IMR-90 (cell line): ENCODE results near the gene PDLIM4. TPM values are rescaled to one million over a fixed set of nuclear protein-coding genes. Genes with fewer than 3 reads are reported as not detected.

Experiments
- ATAC-seq: fragments of 200-7000 bp; cut with Tn5 transposase; 2 replicates; pipeline ENCODE4 v1.9.1; 2020; ENCODE audit warnings: low read depth, mild to moderate bottlenecking, moderate library complexity
- BruUV-seq: library from RNA; stranded (reverse); fragments of 400-500 nt; replicated peaks from 2 replicates; lab custom pipeline; 2021; lab: Mats Ljungman, UMichigan
- CTCF ChIA-PET: fragments of 300-600 bp; formaldehyde crosslinking; extraction: SDS; loops from one replicate; lab custom pipeline; 2021; ENCODE audit warnings: antibody characterized with exemption; lab: Yijun Ruan, JAX
- POLR2A ChIA-PET: fragments of 300-600 bp; sonication (Branson Sonifier 250); formaldehyde crosslinking; loops from one replicate; lab custom pipeline; 2022; ENCODE audit warnings: antibody characterized with exemption; ENCODE audit not compliant: unreplicated experiment; lab: Charles Lee
- DNase-seq: peaks from one replicate; pipeline ENCODE4 v3.0.0; 2013
- H2AFZ ChIP-seq: replicated peaks from 2 replicates; pipeline ENCODE3; 2013; ENCODE audit warnings: low read length, mild to moderate bottlenecking; ENCODE audit not compliant: poor library complexity
- H2AK5ac ChIP-seq: 2 replicates; pipeline ENCODE4 v1.6.1; 2013; ENCODE audit warnings: low read depth, low read length, inconsistent platforms
- H2AK9ac ChIP-seq: replicated peaks from 2 replicates; pipeline ENCODE3; 2013; ENCODE audit warnings: mild to moderate bottlenecking, low read depth, low read length, moderate library complexity; ENCODE audit not compliant: poor library complexity
- H2BK120ac ChIP-seq: 2 replicates; pipeline ENCODE4 v1.6.1; 2013; ENCODE audit warnings: low read depth, low read length, inconsistent platforms
- H2BK15ac ChIP-seq: 3 replicates; pipeline ENCODE4 v1.6.1; 2013; ENCODE audit warnings: low read depth, low read length, inconsistent platforms
- H2BK20ac ChIP-seq: 2 replicates; pipeline ENCODE4 v1.6.1; 2013; ENCODE audit warnings: low read depth, mild to moderate bottlenecking, inconsistent platforms, low read length, moderate library complexity
- H2BK5ac ChIP-seq: 2 replicates; pipeline ENCODE4 v1.6.1; 2013; ENCODE audit warnings: mild to moderate bottlenecking, low read depth, low read length, inconsistent platforms; ENCODE audit not compliant: poor library complexity, severe bottlenecking
- H3K14ac ChIP-seq: replicated peaks from 2 replicates; pipeline ENCODE4 v1.6.1; 2013; ENCODE audit warnings: low read depth, low read length, inconsistent platforms
- H3K18ac ChIP-seq: 2 replicates; pipeline ENCODE4 v1.6.1; 2013; ENCODE audit warnings: low read depth, low read length, control low read depth
- H3K23ac ChIP-seq: 2 replicates; pipeline ENCODE4 v1.6.1; 2013; ENCODE audit warnings: low read depth, low read length, inconsistent platforms
- H3K27ac ChIP-seq: 2 replicates; pipeline ENCODE4 v1.5.1; 2013; ENCODE audit warnings: mild to moderate bottlenecking, control low read depth, low read length; ENCODE audit not compliant: insufficient read depth
- H3K27me3 ChIP-seq: 2 replicates; pipeline ENCODE4 v1.6.1; 2013; ENCODE audit warnings: low read length; ENCODE audit not compliant: control insufficient read depth, insufficient read depth
- H3K36me3 ChIP-seq: 2 replicates; pipeline ENCODE4 v1.6.1; 2013; ENCODE audit warnings: low read length, mixed read lengths; ENCODE audit not compliant: control insufficient read depth, insufficient read depth
- H3K4ac ChIP-seq: 2 replicates; pipeline ENCODE4 v1.6.1; 2013; ENCODE audit warnings: low read depth, low read length, inconsistent platforms
- H3K4me1 ChIP-seq: 2 replicates; pipeline ENCODE4 v1.6.1; 2013; ENCODE audit warnings: low read length, mixed read lengths; ENCODE audit not compliant: control insufficient read depth, insufficient read depth
- H3K4me2 ChIP-seq: 2 replicates; pipeline ENCODE4 v1.6.1; 2013; ENCODE audit warnings: low read depth, mild to moderate bottlenecking, control low read depth, low read length, moderate library complexity
- H3K4me3 ChIP-seq: 2 replicates; pipeline ENCODE4 v1.5.1; 2013; ENCODE audit warnings: low read depth, mild to moderate bottlenecking, control low read depth, low read length, moderate library complexity; ENCODE audit not compliant: insufficient read depth
- H3K56ac ChIP-seq: 2 replicates; pipeline ENCODE4 v1.6.1; 2013; ENCODE audit warnings: low read length, inconsistent platforms; ENCODE audit not compliant: insufficient read depth; ENCODE audit errors: extremely low read depth
- H3K79me1 ChIP-seq, 2 experiments: 2 replicates each; pipeline ENCODE4 v1.6.1; 2013; ENCODE audit warnings: low read length in 2 of 2, inconsistent platforms in 1 of 2, low read depth in 1 of 2
- H3K9ac ChIP-seq: 2 replicates; pipeline ENCODE4 v1.6.1; 2013; ENCODE audit warnings: low read depth, low read length, control low read depth
- H3K9me1 ChIP-seq: 2 replicates; pipeline ENCODE4 v1.6.1; 2013; ENCODE audit warnings: low read length, inconsistent platforms; ENCODE audit not compliant: insufficient read depth
- H3K9me3 ChIP-seq: 2 replicates; pipeline ENCODE4 v1.6.1; 2013; ENCODE audit warnings: low read length; ENCODE audit not compliant: control insufficient read depth, insufficient read depth
- H4K20me1 ChIP-seq: 2 replicates; pipeline ENCODE4 v1.6.1; 2013; ENCODE audit warnings: low read length, inconsistent platforms; ENCODE audit not compliant: insufficient read depth
- H4K5ac ChIP-seq: 2 replicates; pipeline ENCODE4 v1.6.1; 2013; ENCODE audit warnings: mild to moderate bottlenecking, low read depth, low read length, control low read depth
- H4K8ac ChIP-seq, 2 experiments: 2 replicates each; pipeline ENCODE4 v1.6.1; 2013; ENCODE audit warnings: low read depth in 2 of 2, low read length in 2 of 2, control low read depth in 1 of 2, inconsistent platforms in 1 of 2
- H4K91ac ChIP-seq: 2 replicates; pipeline ENCODE4 v1.6.1; 2013; ENCODE audit warnings: low read depth, low read length, inconsistent platforms; ENCODE audit not compliant: insufficient read depth
- BHLHE40 ChIP-seq: fragments of 150-350 bp; IDR thresholded peaks from 2 replicates; pipeline ENCODE4 v1.6.1; 2016; ENCODE audit warnings: mild to moderate bottlenecking, low read depth, low read length
- MAFK ChIP-seq: IDR thresholded peaks from 2 replicates; pipeline ENCODE4 v1.6.1; 2012; ENCODE audit warnings: low read depth, low read length, improper control_type of control experiment
- MXI1 ChIP-seq: IDR thresholded peaks from 2 replicates; pipeline ENCODE4 v1.6.1; 2012; ENCODE audit warnings: low read depth, mild to moderate bottlenecking, low read length, moderate library complexity, borderline replicate concordance
- RAD21 ChIP-seq: IDR thresholded peaks from 2 replicates; pipeline ENCODE4 v1.6.1; 2012; ENCODE audit warnings: low read length, improper control_type of control experiment
- RCOR1 ChIP-seq: IDR thresholded peaks from 2 replicates; pipeline ENCODE4 v1.6.1; 2012; ENCODE audit warnings: mild to moderate bottlenecking, low read length, improper control_type of control experiment; ENCODE audit not compliant: insufficient replicate concordance
- RFX5 ChIP-seq: IDR thresholded peaks from 2 replicates; pipeline ENCODE4 v1.8.0; 2012; ENCODE audit warnings: low read depth, mild to moderate bottlenecking, low read length, moderate library complexity
- dilution Hi-C: fragments of 300-500 bp; cut with HindIII; formaldehyde crosslinking; loops from one replicate; pipeline ENCODE4 v1.14.3; 2018; ENCODE audit warnings: low sequenced_read_pairs; ENCODE audit not compliant: unreplicated experiment
- in situ Hi-C: fragments of 300-500 bp; cut with MboI; formaldehyde crosslinking; loops from 3 replicates; pipeline ENCODE4 v1.14.3; 2019; ENCODE audit warnings: low sequenced_read_pairs, inconsistent platforms, mixed read lengths
- intact Hi-C: fragments of 100-400 bp; cut with micrococcal nuclease; formaldehyde crosslinking; loops from 2 replicates; pipeline ENCODE4 v1.10.0; 2022
- polyA plus RNA-seq, 3 experiments: library from polyadenylated mRNA; depleted of rRNA; stranded (reverse); fragments of >200 nt; gene quantifications; 2 replicates each; pipeline ENCODE4 v1.2.3, GENCODE V29; 2012; ENCODE audit warnings: low replicate concordance in 1 of 3
- total RNA-seq: library from RNA; depleted of rRNA; stranded (reverse); fragments of >200 nt; gene quantifications from 2 replicates; pipeline ENCODE4 v1.2.3, GENCODE V29; 2012
- TF ChIP-seq, protein P1 (sequence below): fragments of 150-350 bp; IDR thresholded peaks from 2 replicates; pipeline ENCODE4 v1.6.1; 2017; ENCODE audit warnings: mild to moderate bottlenecking, antibody characterized with exemption, low read length, low read depth

The PDLIM4 gene
- total and polyA plus RNA-seq, 2 of the 4 experiments (the other 2 are of a cell fraction) = 61.1 to 214 TPM

DNA sequence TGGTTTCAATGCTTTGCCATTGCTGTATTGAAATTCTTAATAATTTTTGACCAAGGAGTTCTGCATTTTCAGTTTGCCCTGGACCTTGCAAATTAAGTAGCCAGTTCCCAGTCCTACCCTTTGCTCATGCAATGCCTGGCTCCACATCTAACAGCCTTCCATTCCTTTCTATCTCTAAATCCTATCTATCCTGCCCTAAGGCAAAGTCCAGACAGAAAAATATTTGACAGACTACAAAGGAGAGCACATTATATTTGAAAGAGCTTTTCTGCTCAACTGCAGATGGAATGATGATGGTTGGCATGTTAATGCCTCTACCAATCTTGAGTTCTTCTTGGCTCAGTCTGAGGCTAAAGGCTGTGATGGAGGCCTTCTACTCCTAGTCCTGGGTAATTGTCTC is 52.2 kb downstream of the PDLIM4 start:
- TF ChIP-seq RFX5 = no peak
- TF ChIP-seq RCOR1 = no peak
- TF ChIP-seq, protein P1, sequence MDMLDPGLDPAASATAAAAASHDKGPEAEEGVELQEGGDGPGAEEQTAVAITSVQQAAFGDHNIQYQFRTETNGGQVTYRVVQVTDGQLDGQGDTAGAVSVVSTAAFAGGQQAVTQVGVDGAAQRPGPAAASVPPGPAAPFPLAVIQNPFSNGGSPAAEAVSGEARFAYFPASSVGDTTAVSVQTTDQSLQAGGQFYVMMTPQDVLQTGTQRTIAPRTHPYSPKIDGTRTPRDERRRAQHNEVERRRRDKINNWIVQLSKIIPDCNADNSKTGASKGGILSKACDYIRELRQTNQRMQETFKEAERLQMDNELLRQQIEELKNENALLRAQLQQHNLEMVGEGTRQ = no peak
- no peak for TF ChIP-seq RAD21
- TF ChIP-seq MXI1 = no peak
- no peak for TF ChIP-seq MAFK
- no peak for TF ChIP-seq BHLHE40
- Histone ChIP-seq H3K27ac (no peak overlapping the region), H4K5ac (no peak overlapping the region), H2AK9ac (no peak overlapping the region), H3K9ac (no peak overlapping the region), H3K18ac (no peak overlapping the region), H2BK5ac (no peak overlapping the region), H3K9me1 (peaks cover 2% of the 10 kb centered on the region; the same call in 1 of the 2 replicates), H2BK120ac (no peak overlapping the region), H3K4ac (no peak overlapping the region), H2AFZ (no peak overlapping the region), H3K27me3 (no peaks in the 10 kb centered on the region), H2AK5ac (no peak overlapping the region), H3K79me1 (peaks cover 3 to 8% of the 10 kb centered on the region in 2 experiments; a peak in 2 of 4 replicates), H3K56ac (no peak overlapping the region), H2BK20ac (no peak overlapping the region), H3K14ac (no peak overlapping the region), H3K4me1 (no peaks in the 10 kb centered on the region), H3K23ac (no peak overlapping the region), H4K8ac (no peak overlapping the region), H3K9me3 (no peaks in the 10 kb centered on the region; the same call in 1 of the 2 replicates), H2BK15ac (no peak overlapping the region), H4K20me1 (no peaks in the 10 kb centered on the region), H3K36me3 (peaks cover 5% of the 10 kb centered on the region), H4K91ac (no peak overlapping the region), H3K4me2 (no peak overlapping the region), H3K4me3 (no peak overlapping the region)
- ChIA-PET POLR2A (no interaction called here), CTCF (no interaction called here)
- in situ Hi-C loops (no loop called here), dilution Hi-C loops (no loop called here), intact Hi-C loops (no loop called here)
- no TSS peak for BruUV-seq
- DNase-seq (no peak), ATAC-seq (no peak)
